HL-60/S4 (cell line): ENCODE results near the gene SEPHS2.
"Not testable (repeated sequence)": the region's sequence is repeated elsewhere in the genome, so short reads cannot be mapped to it uniquely, and the experiment has no call there.

Source experiments
- in situ Hi-C: fragments of 300-500 bp; cut with MboI; formaldehyde crosslinking; loops from 2 replicates; pipeline ENCODE4 v1.14.3; 2022; ENCODE audit warnings: low sequenced_read_pairs

Gene SEPHS2

GRCh38 chr16:30445408-30446202 lies at the start of gene SEPHS2:
Gene SEPHS2, minus strand, starts transcription at chr16:30445874. Its CDS starts 147 bp downstream, at chr16:30445727.
- in situ Hi-C loops, result no loop called here

- in situ Hi-C loops, result no loop called here
Measured at GRCh38 chr16:30494709-30495108, 49.0 kb upstream of the SEPHS2 start.

- in situ Hi-C loops, result no loop called here
Measured at GRCh38 chr16:30493941-30494488, 48.3 kb upstream of the SEPHS2 start.

GRCh38 chr16:30491744-30492308 lies 46.2 kb upstream of the SEPHS2 start:
- in situ Hi-C loops, result no loop called here

- in situ Hi-C loops, result no loop called here
Measured at GRCh38 chr16:30491229-30491628, 45.6 kb upstream of the SEPHS2 start.

- in situ Hi-C loops, result no loop called here
Measured at GRCh38 chr16:30490210-30490609, 44.5 kb upstream of the SEPHS2 start.

- in situ Hi-C loops, result loop anchor here (5.0 kb wide), 1 partner anchor 33 kb away; no protein-coding TSS in a partner anchor
Measured at GRCh38 chr16:30488764-30489605, 43.3 kb upstream of the SEPHS2 start.

GRCh38 chr16:30485818-30486436 lies 40.3 kb upstream of the SEPHS2 start:
- in situ Hi-C loops, result loop anchor here (5.0 kb wide), 1 partner anchor 36 kb away; no protein-coding TSS in a partner anchor

GRCh38 chr16:30484887-30485286 lies 39.2 kb upstream of the SEPHS2 start:
- in situ Hi-C loops, result loop anchor here (5.0 kb wide), 1 partner anchor 37 kb away; no protein-coding TSS in a partner anchor

GRCh38 chr16:30482366-30482765 lies 36.7 kb upstream of the SEPHS2 start:
- in situ Hi-C loops, result no loop called here

- in situ Hi-C loops, result no loop called here
Measured at GRCh38 chr16:30481381-30481780, 35.7 kb upstream of the SEPHS2 start.

- in situ Hi-C loops, result no loop called here
Measured at GRCh38 chr16:30478766-30479478, 33.2 kb upstream of the SEPHS2 start.

- in situ Hi-C loops, result not testable (repeated sequence)
Measured at GRCh38 chr16:30477773-30478172, 32.1 kb upstream of the SEPHS2 start.

GRCh38 chr16:30476991-30477390 lies 31.3 kb upstream of the SEPHS2 start:
- in situ Hi-C loops, result no loop called here

- in situ Hi-C loops, result no loop called here
Measured at GRCh38 chr16:30474684-30475083, 29.0 kb upstream of the SEPHS2 start.

- in situ Hi-C loops, result no loop called here
Measured at GRCh38 chr16:30474074-30474452, 28.4 kb upstream of the SEPHS2 start.

GRCh38 chr16:30473231-30474073 lies 27.8 kb upstream of the SEPHS2 start:
- in situ Hi-C loops, result no loop called here

- in situ Hi-C loops, result no loop called here
Measured at GRCh38 chr16:30472328-30472942, 26.8 kb upstream of the SEPHS2 start, which contains the start of gene ITGAL. Gene ITGAL, plus strand, starts transcription at chr16:30472742. Its CDS starts 96 bp downstream, at chr16:30472838.

- in situ Hi-C loops, result no loop called here
Measured at GRCh38 chr16:30470632-30470995, 24.9 kb upstream of the SEPHS2 start.
